Neuronal stem cell (in vitro differentiated cells): ENCODE results near the gene HOXC11.
A peak's percentile ranks its signal among the peaks of the same experiment; 100 is the strongest.

Experiments used
- DNase-seq: peaks from one replicate; pipeline ENCODE4 v3.0.0-alpha.2; 2013; ENCODE audit warnings: low spot score
- H2AFZ ChIP-seq: one replicate; pipeline ENCODE4 v1.6.1; 2013; ENCODE audit warnings: mild to moderate bottlenecking, low read length, inconsistent platforms
- H2AK5ac ChIP-seq: 2 replicates; pipeline ENCODE4 v1.6.1; 2013; ENCODE audit warnings: low read depth, mild to moderate bottlenecking, inconsistent platforms, low read length, moderate library complexity, mixed read lengths
- H2BK120ac ChIP-seq: 2 replicates; pipeline ENCODE4 v1.6.1; 2013; ENCODE audit warnings: low read depth, mild to moderate bottlenecking, inconsistent platforms, low read length, moderate library complexity, mixed read lengths
- H2BK12ac ChIP-seq: one replicate; pipeline ENCODE4 v1.6.1; 2013; ENCODE audit warnings: low read length, inconsistent platforms
- H2BK15ac ChIP-seq: 2 replicates; pipeline ENCODE4 v1.6.1; 2013; ENCODE audit warnings: mild to moderate bottlenecking, low read length, inconsistent platforms, mixed read lengths
- H2BK5ac ChIP-seq: one replicate; pipeline ENCODE4 v1.6.1; 2013; ENCODE audit warnings: inconsistent platforms, mild to moderate bottlenecking, low read length, moderate library complexity
- H3K14ac ChIP-seq: one replicate; pipeline ENCODE4 v1.6.1; 2013; ENCODE audit warnings: low read length, inconsistent platforms
- H3K18ac ChIP-seq: 2 replicates; pipeline ENCODE4 v1.6.1; 2013; ENCODE audit warnings: low read length, inconsistent platforms
- H3K23ac ChIP-seq: 2 replicates; pipeline ENCODE4 v1.6.1; 2013; ENCODE audit warnings: low read depth, mild to moderate bottlenecking, mixed read lengths, low read length, inconsistent platforms; ENCODE audit not compliant: poor library complexity
- H3K27ac ChIP-seq: replicated peaks from 3 replicates; pipeline ENCODE4 v1.5.1; 2013; ENCODE audit warnings: low read length, inconsistent platforms
- H3K27me3 ChIP-seq, 3 experiments: 2 replicates each; pipeline ENCODE4 v1.6.1; 2013; ENCODE audit warnings: low read length in 3 of 3, mild to moderate bottlenecking in 2 of 3, inconsistent platforms in 1 of 3, low read depth in 1 of 3, mixed read lengths in 1 of 3, moderate library complexity in 1 of 3; ENCODE audit not compliant: control insufficient read depth in 3 of 3, insufficient read depth in 3 of 3
- H3K36me3 ChIP-seq, 2 donors: replicated peaks in 1 of 2; 2 replicates each; pipeline ENCODE4 v1.6.1; 2013; ENCODE audit warnings: low read length in 2 of 2; ENCODE audit not compliant: control insufficient read depth in 2 of 2, insufficient read depth in 2 of 2
- H3K4ac ChIP-seq: 2 replicates; pipeline ENCODE4 v1.6.1; 2013; ENCODE audit warnings: inconsistent platforms, mild to moderate bottlenecking, low read length, moderate library complexity
- H3K4me1 ChIP-seq, 2 donors: 1 replicate in 1 of 2; 2 replicates in 1 of 2; pipeline ENCODE4 v1.6.1; 2013; ENCODE audit warnings: low read length in 2 of 2, low read depth in 1 of 2; ENCODE audit not compliant: control insufficient read depth in 2 of 2, insufficient read depth in 1 of 2
- H3K4me2 ChIP-seq: one replicate; pipeline ENCODE4 v1.6.1; 2013; ENCODE audit warnings: mild to moderate bottlenecking, low read length, inconsistent platforms; ENCODE audit not compliant: insufficient read depth, poor library complexity, severe bottlenecking
- H3K4me3 ChIP-seq, 2 donors: 2 replicates each; pipeline ENCODE4 v1.5.1; 2013; ENCODE audit warnings: low read length in 2 of 2, mild to moderate bottlenecking in 2 of 2, inconsistent platforms in 1 of 2, moderate library complexity in 1 of 2
- H3K79me1 ChIP-seq: one replicate; pipeline ENCODE4 v1.6.1; 2013; ENCODE audit warnings: low read depth, mild to moderate bottlenecking, inconsistent platforms, low read length, moderate library complexity
- H3K9ac ChIP-seq: one replicate; pipeline ENCODE4 v1.6.1; 2013; ENCODE audit warnings: mild to moderate bottlenecking, low read depth, low read length, inconsistent platforms; ENCODE audit not compliant: poor library complexity
- H3K9me3 ChIP-seq, 2 donors: replicated peaks in 1 of 2; 2 replicates each; pipeline versions ENCODE3 to v1.6.1; 2013; ENCODE audit warnings: low read length in 2 of 2, mild to moderate bottlenecking in 2 of 2, inconsistent platforms in 1 of 2, low read depth in 1 of 2, mixed read lengths in 1 of 2, moderate library complexity in 1 of 2; ENCODE audit not compliant: control insufficient read depth in 2 of 2, insufficient read depth in 1 of 2
- H4K8ac ChIP-seq: one replicate; pipeline ENCODE4 v1.6.1; 2013; ENCODE audit warnings: low read depth, mild to moderate bottlenecking, inconsistent platforms, low read length, moderate library complexity
- H4K91ac ChIP-seq: one replicate; pipeline ENCODE4 v1.6.1; 2013; ENCODE audit warnings: low read length, low read depth, mild to moderate bottlenecking, inconsistent platforms; ENCODE audit not compliant: poor library complexity
- WGBS, 2 donors: extraction: QIAGEN DNeasy Blood & Tissue Kit; methylation state at CpG; one replicate each; pipeline ENCODE4 v1.1.7; 2013; ENCODE audit warnings: missing lambda C conversion rate in 2 of 2, mixed read lengths in 1 of 2; ENCODE audit not compliant: insufficient read length in 2 of 2, insufficient replicate concordance in 1 of 2; ENCODE audit errors: extremely low coverage in 2 of 2; 5-methylcytosine and 5-hydroxymethylcytosine counted together

Gene HOXC11

DNA sequence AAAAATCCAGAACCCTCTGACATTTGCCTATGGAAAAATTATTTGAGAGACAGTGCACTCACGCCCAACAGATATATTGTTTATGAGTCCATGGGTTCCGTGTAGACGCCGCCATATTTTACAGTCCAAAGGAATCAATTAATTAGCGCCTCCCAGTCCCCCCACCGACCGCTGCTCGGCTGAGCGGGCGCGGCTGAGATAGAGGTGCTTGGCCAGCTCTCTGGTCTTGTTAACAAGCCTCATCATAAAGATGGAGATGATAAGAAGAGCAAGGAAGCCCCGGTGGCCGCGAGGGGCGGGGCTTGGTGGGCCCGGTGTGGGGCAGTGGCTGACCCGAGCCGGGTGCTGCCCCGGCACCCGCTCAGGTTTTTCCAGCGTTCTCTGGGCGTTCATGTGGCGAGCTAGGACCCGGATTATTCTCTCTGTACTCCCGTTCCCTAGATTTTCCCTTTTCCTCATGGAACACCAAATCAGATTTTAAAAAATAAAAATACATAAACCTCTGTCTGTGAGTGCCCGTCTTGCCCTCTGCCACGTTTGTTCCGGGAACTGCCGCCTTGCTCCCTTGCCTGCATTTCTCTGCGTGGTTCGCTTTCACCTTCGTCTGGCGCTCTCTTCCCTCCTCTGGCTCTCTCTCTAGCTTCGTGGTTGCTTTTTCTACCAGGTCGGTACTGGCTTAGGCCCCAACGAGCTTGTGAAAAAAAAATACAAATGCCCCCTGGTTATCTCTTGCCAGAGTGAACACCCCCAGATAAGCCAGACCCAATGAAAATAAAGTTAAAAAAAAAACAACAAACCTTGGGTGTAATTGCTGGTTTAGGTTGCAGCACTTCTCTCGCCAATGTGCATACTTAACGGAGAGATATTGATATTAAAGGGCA lies 9.3 kb upstream of the HOXC11 start:
- H3K4me3 ChIP-seq, result no peak overlapping the region
- H2AK5ac ChIP-seq, result no peak overlapping the region
- H2AFZ ChIP-seq, result no peak overlapping the region
- H3K4me1 ChIP-seq, result no peaks in the 10 kb centered on the region
- H2BK12ac ChIP-seq, result no peak overlapping the region
- no peak overlapping the region for H3K4ac ChIP-seq
- H3K4me2 ChIP-seq, result no peak overlapping the region
- no peak overlapping the region for H3K18ac ChIP-seq
- no CpG with 5 or more reads among the region's 38 CpGs for WGBS, 2 donors
- H3K27ac ChIP-seq, result no peak overlapping the region
- peaks cover 62 to 100% (median 97%) of the 10 kb centered on the region in 3 experiments for H3K27me3 ChIP-seq
- H4K91ac ChIP-seq, result no peak overlapping the region
- H3K23ac ChIP-seq, result peak overlapping the region; percentile 76
- peaks cover 0 to 6% of the 10 kb centered on the region in 2 donors for H3K9me3 ChIP-seq
- no peaks in the 10 kb centered on the region for H3K36me3 ChIP-seq
- no peak overlapping the region for H3K14ac ChIP-seq
- H2BK5ac ChIP-seq, result no peak overlapping the region
- no peak for DNase-seq
- no peak overlapping the region for H2BK15ac ChIP-seq
- H3K79me1 ChIP-seq, result no peaks in the 10 kb centered on the region
- no peak overlapping the region for H2BK120ac ChIP-seq
- no peak overlapping the region for H3K9ac ChIP-seq
- no peak overlapping the region for H4K8ac ChIP-seq

DNA sequence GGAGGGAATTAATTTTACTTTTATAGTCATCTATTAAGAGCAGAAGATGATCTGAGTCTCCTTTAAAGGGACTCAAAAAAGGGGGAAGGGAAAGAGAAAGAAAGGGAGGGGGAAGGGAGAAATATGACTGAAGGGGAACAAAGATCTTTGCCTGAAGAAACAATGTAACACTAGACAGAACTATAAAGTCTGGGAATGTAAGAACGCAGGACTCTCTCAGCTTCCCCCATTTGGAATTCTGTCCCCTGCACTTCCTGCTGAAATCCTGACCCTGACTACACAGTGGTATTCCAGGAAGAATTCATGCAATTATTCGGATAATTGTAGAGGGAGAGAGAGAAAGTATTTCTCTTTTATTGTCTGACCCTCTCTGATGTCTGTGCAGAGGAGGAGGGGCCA lies 8.6 kb upstream of the HOXC11 start:
- Histone ChIP-seq H3K27me3 (peaks cover 65 to 100% (median 99%) of the 10 kb centered on the region in 3 experiments), H2BK15ac (no peak overlapping the region)
- WGBS, 2 donors, result no CpG with 5 or more reads among the region's 2 CpGs

DNA sequence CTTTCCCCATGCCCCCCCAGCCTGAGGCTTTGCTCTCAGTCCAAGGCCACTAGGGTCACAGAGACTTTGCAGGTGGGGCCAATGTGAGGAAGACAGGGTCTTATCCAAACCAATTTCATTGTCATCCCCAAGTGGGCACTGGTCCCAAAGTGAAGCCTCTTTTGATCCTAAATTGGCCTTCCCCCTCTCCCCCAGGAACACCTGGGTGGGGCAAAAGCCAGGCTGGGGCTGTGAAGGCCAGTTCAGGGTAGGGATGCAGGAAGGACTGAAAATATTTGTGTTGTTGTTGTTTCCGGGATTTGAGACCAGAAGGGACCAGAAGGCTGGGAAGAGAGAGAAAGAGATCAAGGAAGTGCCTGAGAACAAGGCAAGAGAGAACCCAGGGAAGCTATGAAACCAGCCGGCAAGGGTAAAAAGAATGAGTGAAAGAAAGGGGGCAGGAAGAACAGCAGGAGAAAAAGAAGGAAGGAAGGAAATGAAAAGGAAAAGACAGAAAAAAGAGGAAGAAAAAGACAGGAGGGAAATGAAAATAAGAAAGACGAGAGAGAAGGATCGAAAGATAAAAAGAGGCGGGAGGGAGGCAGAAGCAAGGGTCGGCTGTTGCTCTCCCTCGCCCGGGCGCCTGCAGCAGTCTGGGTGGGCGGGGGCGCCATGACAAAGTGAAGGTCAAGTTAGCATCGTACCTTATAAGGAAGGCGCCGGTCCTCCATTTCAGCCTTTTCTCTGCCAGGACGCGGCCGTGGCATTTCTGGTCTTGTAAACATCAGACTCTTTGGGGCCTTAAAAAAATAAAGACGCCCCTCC lies 7.4 kb upstream of the HOXC11 start:
- no peak overlapping the region for H3K18ac ChIP-seq
- DNase-seq, result no peak
- no peak overlapping the region for H3K27ac ChIP-seq

More for the DNA sequence above, 8.6 kb upstream of the HOXC11 start:
- H2BK120ac ChIP-seq, result no peak overlapping the region
- H4K91ac ChIP-seq, result no peak overlapping the region
- no peak overlapping the region for H2BK12ac ChIP-seq
- H3K9ac ChIP-seq, result no peak overlapping the region
- H2BK5ac ChIP-seq, result no peak overlapping the region
- no peak overlapping the region for H3K4ac ChIP-seq
- no peak for DNase-seq
- H3K18ac ChIP-seq, result no peak overlapping the region
- H2AFZ ChIP-seq, result no peak overlapping the region
- H3K36me3 ChIP-seq, result no peaks in the 10 kb centered on the region
- no peak overlapping the region for H3K4me3 ChIP-seq
- H3K27ac ChIP-seq, result no peak overlapping the region
- no peak overlapping the region for H3K4me2 ChIP-seq
- no peaks in the 10 kb centered on the region for H3K4me1 ChIP-seq
- H3K14ac ChIP-seq, result no peak overlapping the region
- H2AK5ac ChIP-seq, result no peak overlapping the region
- peaks cover 0 to 5% of the 10 kb centered on the region in 2 donors for H3K9me3 ChIP-seq
- no peaks in the 10 kb centered on the region for H3K79me1 ChIP-seq
- no peak overlapping the region for H4K8ac ChIP-seq
- H3K23ac ChIP-seq, result no peak overlapping the region

DNA sequence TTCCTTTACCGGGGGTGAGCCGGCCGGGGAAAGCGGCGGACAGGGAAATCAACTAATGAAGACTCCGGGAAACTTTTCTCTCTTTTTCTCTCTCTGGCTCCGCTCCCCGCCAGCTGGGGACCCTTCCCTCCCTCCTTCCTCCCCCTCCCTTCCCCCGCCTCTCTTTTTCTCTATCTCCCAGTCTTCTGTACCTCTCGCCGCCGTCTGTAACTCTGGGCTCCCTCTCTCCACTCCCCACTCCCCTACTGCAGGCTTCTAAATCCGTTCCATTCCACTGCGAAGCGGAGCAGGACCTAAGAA lies 6.9 kb upstream of the HOXC11 start:
- Histone ChIP-seq H2BK5ac (no peak overlapping the region), H2AFZ (no peak overlapping the region), H2BK12ac (no peak overlapping the region), H3K4me2 (no peak overlapping the region), H2BK15ac (no peak overlapping the region), H4K91ac (no peak overlapping the region), H3K14ac (no peak overlapping the region), H2AK5ac (no peak overlapping the region), H3K27me3 (peaks cover 63 to 100% (median 99%) of the 10 kb centered on the region in 3 experiments), H3K9me3 (peaks cover 0 to 5% of the 10 kb centered on the region in 2 donors), H2BK120ac (no peak overlapping the region), H3K36me3 (no peaks in the 10 kb centered on the region), H3K4me3 (no peak overlapping the region), H3K27ac (no peak overlapping the region), H3K79me1 (no peaks in the 10 kb centered on the region), H3K23ac (no peak overlapping the region), H3K9ac (no peak overlapping the region), H3K4ac (no peak overlapping the region), H3K18ac (no peak overlapping the region), H4K8ac (no peak overlapping the region), H3K4me1 (no peaks in the 10 kb centered on the region)
- WGBS, 2 donors, result no CpG with 5 or more reads among the region's 15 CpGs
- DNase-seq, result no peak

More for the DNA sequence above, 7.4 kb upstream of the HOXC11 start:
- H3K4me2 ChIP-seq, result no peak overlapping the region
- no peaks in the 10 kb centered on the region for H3K79me1 ChIP-seq
- H4K8ac ChIP-seq, result no peak overlapping the region
- no peak overlapping the region for H2BK120ac ChIP-seq
- H3K27me3 ChIP-seq, result peaks cover 63 to 100% (median 99%) of the 10 kb centered on the region in 3 experiments
- WGBS, 2 donors, result no CpG with 5 or more reads among the region's 18 CpGs
- no peaks in the 10 kb centered on the region for H3K36me3 ChIP-seq
- H2AK5ac ChIP-seq, result no peak overlapping the region
- H3K14ac ChIP-seq, result no peak overlapping the region
- peaks cover 0 to 3% of the 10 kb centered on the region in 2 donors for H3K9me3 ChIP-seq
- H3K4ac ChIP-seq, result no peak overlapping the region
- no peak overlapping the region for H2AFZ ChIP-seq
- H2BK5ac ChIP-seq, result no peak overlapping the region
- no peak overlapping the region for H2BK15ac ChIP-seq
- H3K9ac ChIP-seq, result no peak overlapping the region
- H2BK12ac ChIP-seq, result no peak overlapping the region
- H3K4me3 ChIP-seq, result no peak overlapping the region
- no peak overlapping the region for H3K23ac ChIP-seq
- no peaks in the 10 kb centered on the region for H3K4me1 ChIP-seq
- no peak overlapping the region for H4K91ac ChIP-seq
